Naive thymus-derived CD4-positive, alpha-beta T cell (primary cell): ENCODE results near the gene SLC13A3. TPM values are rescaled to one million over a fixed set of nuclear protein-coding genes. Genes with fewer than 3 reads are reported as not detected.

ENCODE experiments used
- ATAC-seq: fragments of 150-1000 bp; cut with Tn5 transposase; 2 replicates; pipeline ENCODE4 v1.10.0; 2021; ENCODE audit warnings: mild to moderate bottlenecking, moderate library complexity
- CTCF ChIA-PET: fragments of 350-600 bp; sonication (Branson Sonifier 250); formaldehyde crosslinking; loops from one replicate; lab custom pipeline; 2021; ENCODE audit warnings: antibody characterized with exemption; lab: Charles Lee
- POLR2A ChIA-PET: fragments of 350-600 bp; sonication (Branson Sonifier 250); formaldehyde crosslinking; loops from one replicate; lab custom pipeline; 2021; ENCODE audit warnings: antibody characterized with exemption, inconsistent platforms; lab: Charles Lee
- DNase-seq, 9 donors: peaks; one replicate each; pipeline versions ENCODE4 v3.0.0 to v3.0.0-alpha.2; 2020 to 2022; ENCODE audit warnings: mixed read lengths in 1 of 9
- H3K27ac ChIP-seq: one replicate; pipeline ENCODE4 v1.7.0; 2013; ENCODE audit warnings: mild to moderate bottlenecking, low read depth, low read length, moderate library complexity
- H3K27me3 ChIP-seq, 2 donors: one replicate each; pipeline ENCODE4 v1.7.0; 2013; ENCODE audit warnings: low read length in 2 of 2, mild to moderate bottlenecking in 2 of 2, moderate library complexity in 2 of 2; ENCODE audit not compliant: control insufficient read depth in 2 of 2, insufficient read depth in 2 of 2
- H3K36me3 ChIP-seq, 3 experiments: 1 replicate in 2 of 3; 2 replicates in 1 of 3; pipeline ENCODE4 v1.7.0; 2013; ENCODE audit warnings: low read length in 3 of 3, mild to moderate bottlenecking in 3 of 3, moderate library complexity in 1 of 3; ENCODE audit not compliant: insufficient read depth in 3 of 3, control insufficient read depth in 2 of 3
- H3K4me1 ChIP-seq, 2 donors: one replicate each; pipeline ENCODE4 v1.7.0; 2013; ENCODE audit warnings: low read length in 2 of 2, mild to moderate bottlenecking in 2 of 2, moderate library complexity in 1 of 2; ENCODE audit not compliant: control insufficient read depth in 2 of 2, insufficient read depth in 2 of 2
- H3K4me3 ChIP-seq: 2 replicates; pipeline ENCODE4 v1.7.0; 2013; ENCODE audit warnings: mild to moderate bottlenecking, low read length
- H3K9me3 ChIP-seq, 3 experiments: 1 replicate in 2 of 3; 2 replicates in 1 of 3; pipeline ENCODE4 v1.7.0; 2013; ENCODE audit warnings: low read length in 3 of 3; ENCODE audit not compliant: control insufficient read depth in 2 of 3
- H3K27ac Mint-ChIP-seq, 9 donors: one replicate each; pipeline ENCODE4 v1.8.0; 2020 to 2022; ENCODE audit warnings: mixed read lengths in 9 of 9, mild to moderate bottlenecking in 8 of 9, moderate library complexity in 5 of 9, inconsistent platforms in 2 of 9
- H3K27me3 Mint-ChIP-seq, 5 donors: one replicate each; pipeline ENCODE4 v1.8.0; 2021 to 2022; ENCODE audit warnings: mixed read lengths in 5 of 5, mild to moderate bottlenecking in 1 of 5
- H3K36me3 Mint-ChIP-seq, 5 donors: one replicate each; pipeline ENCODE4 v1.8.0; 2020 to 2022; ENCODE audit warnings: mixed read lengths in 5 of 5, mild to moderate bottlenecking in 3 of 5, inconsistent platforms in 1 of 5
- H3K4me1 Mint-ChIP-seq, 7 donors: one replicate each; pipeline ENCODE4 v1.8.0; 2020 to 2022; ENCODE audit warnings: mixed read lengths in 7 of 7, mild to moderate bottlenecking in 3 of 7, inconsistent platforms in 1 of 7
- H3K4me3 Mint-ChIP-seq, 10 donors: one replicate each; pipeline ENCODE4 v1.8.0; 2020 to 2022; ENCODE audit warnings: mild to moderate bottlenecking in 10 of 10, mixed read lengths in 10 of 10, moderate library complexity in 6 of 10, inconsistent platforms in 2 of 10
- H3K9me3 Mint-ChIP-seq, 11 donors: one replicate each; pipeline ENCODE4 v1.8.0; 2020 to 2022; ENCODE audit warnings: mixed read lengths in 11 of 11, mild to moderate bottlenecking in 4 of 11, inconsistent platforms in 1 of 11, moderate library complexity in 1 of 11
- intact Hi-C, 2 donors: fragments of 100-400 bp; cut with micrococcal nuclease; formaldehyde crosslinking; loops; one replicate each; pipeline ENCODE4 v1.15.1; 2023
- polyA plus RNA-seq, 2 donors: library from polyadenylated mRNA; unstranded; fragments of 300-500 nt; fragmentation: Illumina TruSeq; gene quantifications; one replicate each; pipeline ENCODE4 v1.2.3, GENCODE V29; 2021
- total RNA-seq, 6 experiments: library from RNA in 5 of 6; stranded (reverse) in 5 of 6; gene quantifications; 1 replicate in 5 of 6; 2 replicates in 1 of 6; pipeline ENCODE4 v1.2.3 and lab custom pipeline; 2021 to 2026

The SLC13A3 gene
- total and polyA plus RNA-seq, 7 experiments from 2014 or later = 0.16 to 0.41 (median 0.30) TPM; not detected in 3

DNA sequence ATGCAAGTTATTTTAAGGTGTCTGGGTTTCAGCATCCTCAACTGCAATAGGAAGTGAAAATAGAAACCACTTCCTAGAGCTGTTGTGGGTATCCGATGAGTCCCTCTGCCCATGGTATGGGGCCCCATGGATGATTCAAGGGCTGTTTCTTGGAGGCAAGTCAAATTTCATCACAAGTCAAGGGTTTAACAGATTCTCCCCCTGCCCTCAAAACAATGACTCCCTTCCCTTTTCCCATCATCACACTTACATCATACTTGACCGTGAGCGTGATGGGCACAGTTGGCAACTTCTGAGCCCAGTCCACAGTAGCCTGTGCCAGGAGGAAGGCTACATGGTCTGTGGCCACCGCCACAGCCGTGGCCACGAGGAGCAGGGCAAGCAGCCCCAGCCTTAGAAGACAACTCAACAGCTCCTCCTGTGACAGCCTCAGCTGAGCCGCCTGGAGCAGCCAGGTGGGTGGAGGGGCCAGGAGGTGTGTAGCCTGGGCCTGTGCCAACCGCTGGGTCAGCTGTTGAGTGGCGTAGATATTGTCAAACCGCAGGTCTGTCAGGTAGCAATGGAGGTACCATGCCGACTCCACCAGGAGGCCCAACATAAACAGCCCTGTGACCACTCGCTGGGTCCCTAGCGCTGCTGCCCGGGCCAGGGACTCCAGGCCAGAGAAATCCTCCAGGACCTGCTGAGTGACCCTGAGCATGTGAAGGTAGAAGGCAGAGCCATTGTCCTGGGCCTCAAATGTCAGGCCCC is 106.0 kb downstream of the SLC13A3 start:
- H3K4me1 Mint-ChIP-seq = peaks cover 0 to 27% (median 0%) of the 10 kb centered on the region in 7 donors
- H3K9me3 Mint-ChIP-seq = no peaks in the 10 kb centered on the region
- ChIA-PET POLR2A (no interaction called here), CTCF (no interaction called here)
- peak overlapping the region in 1 of 9 donors; percentile 88 for H3K27ac Mint-ChIP-seq
- no peaks in the 10 kb centered on the region for H3K36me3 ChIP-seq
- DNase-seq (peak in 1 of 9 donors; percentile 49), ATAC-seq (peak; percentile 91)
- no peak overlapping the region for H3K4me3 ChIP-seq
- H3K27me3 Mint-ChIP-seq = peaks cover 0 to 8% (median 0%) of the 10 kb centered on the region in 5 donors
- no peaks in the 10 kb centered on the region for H3K9me3 ChIP-seq
- peaks cover 0 to 17% of the 10 kb centered on the region in 2 donors for H3K4me1 ChIP-seq
- H3K36me3 Mint-ChIP-seq = no peaks in the 10 kb centered on the region
- H3K27ac ChIP-seq = no peak overlapping the region
- intact Hi-C loops = loop anchor here in 1 of 2 donors (1.0 to 2.0 kb wide), 3 partner anchors 8 to 136 kb away; no protein-coding TSS in a partner anchor
- no peaks in the 10 kb centered on the region for H3K27me3 ChIP-seq
- peak overlapping the region in 1 of 10 donors; percentile 77 for H3K4me3 Mint-ChIP-seq

DNA sequence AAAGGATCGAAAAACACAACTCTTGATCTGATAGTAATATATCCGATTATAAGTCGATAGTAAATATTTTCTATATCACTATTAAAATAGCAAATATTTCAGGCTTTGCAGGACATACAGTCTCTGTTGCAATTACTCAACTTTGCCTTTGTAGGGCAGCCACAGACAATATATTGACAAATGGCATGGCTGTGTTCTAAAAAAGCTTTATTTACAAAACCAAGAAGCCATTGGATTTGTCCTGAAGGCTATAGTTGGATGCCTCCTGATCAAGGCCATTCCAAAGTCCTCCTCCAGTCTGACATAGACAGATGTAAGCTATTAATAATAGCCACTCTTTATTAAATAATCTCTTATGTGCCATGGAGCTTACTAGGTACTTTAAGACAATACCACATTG is 106.7 kb downstream of the SLC13A3 start:
- intact Hi-C loops = loop anchor here in 1 of 2 donors (2.0 kb wide), 1 partner anchor 18 kb away; no protein-coding TSS in a partner anchor
- ATAC-seq = no peak
- no peak overlapping the region for H3K27ac ChIP-seq
- no peaks in the 10 kb centered on the region for H3K9me3 Mint-ChIP-seq
- DNase-seq = no peak
- no peaks in the 10 kb centered on the region for H3K36me3 Mint-ChIP-seq
- no peaks in the 10 kb centered on the region for H3K27me3 ChIP-seq
- H3K27me3 Mint-ChIP-seq = peaks cover 0 to 8% (median 0%) of the 10 kb centered on the region in 5 donors
- H3K4me1 ChIP-seq = peaks cover 0 to 17% of the 10 kb centered on the region in 2 donors
- peaks cover 0 to 25% (median 0%) of the 10 kb centered on the region in 7 donors for H3K4me1 Mint-ChIP-seq
- no peak overlapping the region for H3K4me3 ChIP-seq
- peak overlapping the region in 1 of 10 donors; percentile 77 for H3K4me3 Mint-ChIP-seq
- H3K27ac Mint-ChIP-seq = no peak overlapping the region
- ChIA-PET CTCF (no interaction called here), POLR2A (no interaction called here)
- H3K36me3 ChIP-seq = no peaks in the 10 kb centered on the region
- H3K9me3 ChIP-seq = no peaks in the 10 kb centered on the region

DNA sequence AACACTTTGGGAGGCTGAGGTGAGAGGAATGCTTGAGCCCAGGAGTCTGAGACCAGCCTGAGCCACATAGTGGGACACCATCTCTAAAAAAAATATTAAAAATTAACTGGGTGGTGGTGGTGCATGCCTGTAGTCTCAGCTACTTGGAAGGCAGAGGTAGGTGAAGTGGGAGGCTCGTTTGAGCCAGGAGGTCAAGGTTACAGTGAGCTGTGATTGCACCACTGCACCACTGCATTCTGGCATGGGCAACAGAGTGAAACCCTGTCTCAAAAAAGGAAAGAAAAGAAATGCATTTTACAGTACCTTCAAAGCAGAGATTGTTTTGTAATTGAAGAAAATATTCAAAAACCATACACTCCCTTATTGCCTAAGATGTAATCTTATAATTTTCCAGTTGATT is 107.3 kb downstream of the SLC13A3 start:
- H3K27ac ChIP-seq = no peak overlapping the region
- no peak for ATAC-seq
- no peak for DNase-seq
- Mint-ChIP-seq H3K4me1 (peaks cover 0 to 25% (median 0%) of the 10 kb centered on the region in 7 donors), H3K27ac (no peak overlapping the region), H3K36me3 (no peaks in the 10 kb centered on the region), H3K27me3 (peaks cover 0 to 8% (median 5%) of the 10 kb centered on the region in 5 donors), H3K4me3 (no peak overlapping the region), H3K9me3 (no peaks in the 10 kb centered on the region)
- H3K36me3 ChIP-seq = no peaks in the 10 kb centered on the region
- intact Hi-C loops = loop anchor here in 1 of 2 donors (2.0 kb wide), 1 partner anchor 19 kb away; no protein-coding TSS in a partner anchor
- H3K4me1 ChIP-seq = peaks cover 0 to 17% of the 10 kb centered on the region in 2 donors
- ChIA-PET CTCF (no interaction called here), POLR2A (no interaction called here)
- H3K27me3 ChIP-seq = no peaks in the 10 kb centered on the region
- no peak overlapping the region for H3K4me3 ChIP-seq
- H3K9me3 ChIP-seq = no peaks in the 10 kb centered on the region

DNA sequence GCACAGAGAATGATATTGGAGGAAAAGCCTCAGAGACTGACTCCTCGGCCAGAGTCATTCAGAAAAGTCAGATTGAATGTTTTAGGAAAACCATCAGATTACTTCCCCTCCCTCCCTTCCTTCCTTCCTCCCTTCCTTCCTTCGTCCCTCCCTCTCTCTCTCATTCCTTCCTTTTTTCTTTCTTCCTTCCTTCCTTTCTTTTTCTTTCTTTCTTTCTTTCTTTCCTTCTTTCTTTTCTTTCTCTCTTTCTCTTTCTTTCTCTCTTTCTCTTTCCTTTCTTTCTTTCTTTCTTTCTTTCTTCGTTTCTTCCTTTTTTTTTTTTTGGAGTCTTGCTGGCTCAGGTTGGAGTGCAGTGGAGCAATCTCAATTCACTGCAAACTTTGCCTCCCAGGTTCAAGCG is 108.2 kb downstream of the SLC13A3 start:
- Mint-ChIP-seq H3K27me3 (peaks cover 4 to 12% (median 8%) of the 10 kb centered on the region in 5 donors), H3K9me3 (no peaks in the 10 kb centered on the region), H3K4me3 (no peak overlapping the region), H3K36me3 (no peaks in the 10 kb centered on the region), H3K27ac (no peak overlapping the region), H3K4me1 (peaks cover 0 to 25% (median 0%) of the 10 kb centered on the region in 7 donors)
- H3K27me3 ChIP-seq = no peaks in the 10 kb centered on the region
- peaks cover 0 to 17% of the 10 kb centered on the region in 2 donors for H3K4me1 ChIP-seq
- no peak overlapping the region for H3K4me3 ChIP-seq
- no peaks in the 10 kb centered on the region for H3K36me3 ChIP-seq
- CTCF ChIA-PET = no interaction called here
- H3K9me3 ChIP-seq = no peaks in the 10 kb centered on the region
- intact Hi-C loops = no loop called here
- ATAC-seq = no peak
- POLR2A ChIA-PET = no interaction called here
- no peak for DNase-seq
- H3K27ac ChIP-seq = no peak overlapping the region

DNA sequence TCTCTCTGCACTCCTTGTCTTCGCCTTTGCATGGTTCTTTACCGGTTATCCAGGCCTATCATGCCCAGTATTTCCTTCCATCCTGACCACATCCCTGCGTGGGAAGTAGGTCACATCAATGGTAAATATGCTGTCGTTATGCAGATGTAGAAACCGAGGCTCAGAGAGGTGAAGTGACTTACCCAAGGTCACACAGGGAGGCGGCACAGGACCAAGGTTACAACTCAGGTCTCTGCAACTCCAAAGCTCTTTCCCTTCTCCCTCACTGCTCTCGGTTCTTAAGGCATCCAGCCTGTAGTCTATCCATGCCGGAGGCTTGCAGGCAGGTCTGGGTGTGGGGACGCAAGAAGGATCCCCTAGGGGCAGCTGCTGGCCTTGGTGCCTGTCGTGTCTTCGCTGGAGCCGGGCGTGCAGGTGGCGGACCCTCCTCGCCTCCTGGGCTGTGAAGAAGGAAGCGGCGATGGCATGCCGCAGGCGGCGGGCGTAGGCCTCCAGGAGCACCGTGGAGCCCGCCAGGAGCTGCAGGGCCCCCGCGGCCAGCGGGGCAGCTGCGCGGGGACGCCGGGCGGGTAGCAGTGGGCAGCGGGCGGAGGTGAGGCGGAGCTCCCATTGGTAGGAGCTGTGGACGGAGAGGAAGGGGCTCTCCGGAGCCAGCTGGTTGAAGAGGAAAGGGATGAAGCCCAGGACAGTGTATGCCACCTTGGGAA is 109.9 kb downstream of the SLC13A3 start:
- Mint-ChIP-seq H3K4me3 (no peak overlapping the region), H3K36me3 (no peaks in the 10 kb centered on the region), H3K27ac (no peak overlapping the region), H3K27me3 (peaks cover 4 to 19% (median 16%) of the 10 kb centered on the region in 5 donors), H3K4me1 (peaks cover 0 to 25% (median 0%) of the 10 kb centered on the region in 7 donors), H3K9me3 (peaks cover 0 to 1% (median 0%) of the 10 kb centered on the region in 11 donors)
- Histone ChIP-seq H3K4me1 (peaks cover 0 to 17% of the 10 kb centered on the region in 2 donors), H3K4me3 (no peak overlapping the region), H3K36me3 (no peaks in the 10 kb centered on the region), H3K27me3 (no peaks in the 10 kb centered on the region), H3K27ac (no peak overlapping the region), H3K9me3 (no peaks in the 10 kb centered on the region)
- ChIA-PET POLR2A (no interaction called here), CTCF (no interaction called here)
- DNase-seq (no peak), ATAC-seq (no peak)
- intact Hi-C loops = no loop called here

DNA sequence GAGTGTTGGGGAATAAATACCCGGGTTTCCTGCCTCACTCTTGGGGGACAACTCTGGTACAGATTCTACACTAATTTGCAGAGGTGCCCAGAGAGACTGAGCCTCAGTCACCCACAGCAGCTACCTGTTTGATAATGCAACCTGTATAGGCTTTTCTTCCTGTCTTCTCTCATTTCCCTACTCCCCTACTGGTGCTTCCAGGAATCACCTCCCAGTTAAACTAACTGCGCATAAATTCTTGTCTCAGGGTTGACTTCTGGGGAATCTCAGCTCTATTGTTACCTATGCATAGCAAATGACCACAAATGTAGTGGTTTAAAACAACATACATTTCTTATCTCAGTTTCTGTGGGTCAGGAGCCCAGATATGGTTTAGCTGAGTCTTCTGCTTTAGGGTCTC is 112.1 kb downstream of the SLC13A3 start:
- H3K4me1 ChIP-seq = no peaks in the 10 kb centered on the region
- H3K9me3 ChIP-seq = no peaks in the 10 kb centered on the region
- peaks cover 4 to 28% (median 18%) of the 10 kb centered on the region in 5 donors for H3K27me3 Mint-ChIP-seq
- no peak overlapping the region for H3K4me3 Mint-ChIP-seq
- no peak for ATAC-seq
- H3K36me3 ChIP-seq = no peaks in the 10 kb centered on the region
- H3K27ac ChIP-seq = no peak overlapping the region
- DNase-seq = no peak
- peaks cover 0 to 1% (median 0%) of the 10 kb centered on the region in 11 donors for H3K9me3 Mint-ChIP-seq
- POLR2A ChIA-PET = no interaction called here
- CTCF ChIA-PET = no interaction called here
- no peaks in the 10 kb centered on the region for H3K36me3 Mint-ChIP-seq
- H3K4me3 ChIP-seq = no peak overlapping the region
- H3K27me3 ChIP-seq = no peaks in the 10 kb centered on the region
- H3K4me1 Mint-ChIP-seq = peaks cover 0 to 10% (median 0%) of the 10 kb centered on the region in 7 donors
- intact Hi-C loops = no loop called here
- no peak overlapping the region for H3K27ac Mint-ChIP-seq
